Adrenal gland (tissue), 12 donors: Measurements from ENCODE around the gene CDIPT. TPM values are rescaled to one million over a fixed set of nuclear protein-coding genes. Genes with fewer than 3 reads are reported as not detected.

ENCODE experiments used
- DNase-seq, 7 donors: peaks; one replicate each; pipeline ENCODE4 v3.0.0-alpha.2; 2019 to 2020
- H3K27ac ChIP-seq, 5 donors: fragments of 200-600 bp; sonication (generic) in 4 of 5; 1 replicate in 3 of 5; 2 replicates in 2 of 5; pipeline versions ENCODE4 v1.5.1 to v1.8.0; 2016 to 2020; ENCODE audit warnings: mild to moderate bottlenecking in 1 of 5
- H3K27me3 ChIP-seq: fragments of 200-600 bp; 2 replicates; pipeline ENCODE4 v1.8.0; 2021
- H3K36me3 ChIP-seq, 2 donors: fragments of 200-600 bp; replicated peaks in 1 of 2; 1 replicate in 1 of 2; 2 replicates in 1 of 2; pipeline versions ENCODE4 v1.5.1 to v1.8.0; 2018 to 2022
- H3K4me1 ChIP-seq, 2 donors: fragments of 200-600 bp; replicated peaks in 1 of 2; 1 replicate in 1 of 2; 2 replicates in 1 of 2; pipeline versions ENCODE4 v1.5.1 to v1.8.0; 2018 to 2021
- H3K4me3 ChIP-seq, 4 donors: fragments of 200-600 bp; sonication (generic) in 3 of 4; one replicate each; pipeline ENCODE4 v1.5.1; 2016 to 2018
- H3K9me3 ChIP-seq, 3 donors: fragments of 200-600 bp; sonication (generic) in 1 of 3; replicated peaks in 1 of 3; 1 replicate in 2 of 3; 2 replicates in 1 of 3; pipeline versions ENCODE4 v1.5.1 to v1.8.0; 2016 to 2021
- POLR2A ChIP-seq, 2 donors: fragments of 450-650 bp; IDR thresholded peaks; one replicate each; pipeline ENCODE4 v1.6.1; 2017; ENCODE audit warnings: antibody characterized with exemption in 2 of 2, mild to moderate bottlenecking in 2 of 2, moderate library complexity in 1 of 2
- WGBS, 4 donors: extraction: QIAGEN DNeasy Blood & Tissue Kit in 2 of 4; methylation state at CpG; one replicate each; pipeline versions ENCODE4 v1.1.5 to v1.1.7; 2013 to 2017; 5-methylcytosine and 5-hydroxymethylcytosine counted together
- intact Hi-C, 2 donors: fragments of 100-400 bp; cut with DNase I; formaldehyde crosslinking; loops; one replicate each; pipeline versions ENCODE4 v1.14.1 to v1.15.0; 2022 to 2023
- polyA plus RNA-seq, 3 donors: library from polyadenylated mRNA; stranded (reverse); fragments of 200-250 nt in 2 of 3; fragments of 350-450 nt in 1 of 3; fragmentation: Illumina TruSeq in 1 of 3; extraction: RNeasy Lipid Tissue Mini Kit (QIAGEN cat#74804) in 1 of 3; gene quantifications; one replicate each; pipeline ENCODE4 v1.2.3, GENCODE V29; 2013 to 2014
- total RNA-seq, 9 donors: library from RNA; depleted of rRNA in 4 of 9; stranded (reverse); fragments of >200 nt in 4 of 9; fragments of 120-200 nt in 1 of 9; fragmentation: NEBNext Ultra II Directional in 1 of 9; extraction: Animal tissue kit (Norgen Biotek cat#: 25700) in 1 of 9; gene quantifications; one replicate each; pipeline versions ENCODE4 v1.1.0 to v1.2.4, GENCODE V29; 2013 to 2023
- TF ChIP-seq, protein P1 (sequence below), 6 experiments: fragments of 450-650 bp in 4 of 6; fragments of 200-600 bp in 2 of 6; sonication (generic) in 1 of 6; IDR thresholded peaks; 1 replicate in 5 of 6; 2 replicates in 1 of 6; pipeline versions ENCODE4 v1.5.1 to v1.8.0; 2016 to 2021; ENCODE audit warnings: antibody characterized with exemption in 6 of 6, mild to moderate bottlenecking in 2 of 6, moderate library complexity in 1 of 6
- donor health status: healthy with polysubstance abuse.
- donor health status: Bipolar disorder and iron deficiency.
- donor health status: DM: yes; HTN: yes; CAD: no.
- donor health status: DM: no; HTN: no; CAD: no.
- donor health status: DM: no; HTN: no; CAD: no.
- donor health status: DM: yes; HTN: yes; CAD: no.

The CDIPT gene
- total and polyA plus RNA-seq, 12 donors, result 44.9 to 203 (median 127) TPM

- no peaks in the 10 kb centered on the region for H3K9me3 ChIP-seq
- H3K27ac ChIP-seq, result peak overlapping the region in 3 of 5 donors; percentile 21 to 78 (median 47)
- H3K27me3 ChIP-seq, result no peaks in the 10 kb centered on the region
- no peak for TF ChIP-seq POLR2A (IDR thresholded peaks at IDR 0.05)
- TF ChIP-seq, protein P1, sequence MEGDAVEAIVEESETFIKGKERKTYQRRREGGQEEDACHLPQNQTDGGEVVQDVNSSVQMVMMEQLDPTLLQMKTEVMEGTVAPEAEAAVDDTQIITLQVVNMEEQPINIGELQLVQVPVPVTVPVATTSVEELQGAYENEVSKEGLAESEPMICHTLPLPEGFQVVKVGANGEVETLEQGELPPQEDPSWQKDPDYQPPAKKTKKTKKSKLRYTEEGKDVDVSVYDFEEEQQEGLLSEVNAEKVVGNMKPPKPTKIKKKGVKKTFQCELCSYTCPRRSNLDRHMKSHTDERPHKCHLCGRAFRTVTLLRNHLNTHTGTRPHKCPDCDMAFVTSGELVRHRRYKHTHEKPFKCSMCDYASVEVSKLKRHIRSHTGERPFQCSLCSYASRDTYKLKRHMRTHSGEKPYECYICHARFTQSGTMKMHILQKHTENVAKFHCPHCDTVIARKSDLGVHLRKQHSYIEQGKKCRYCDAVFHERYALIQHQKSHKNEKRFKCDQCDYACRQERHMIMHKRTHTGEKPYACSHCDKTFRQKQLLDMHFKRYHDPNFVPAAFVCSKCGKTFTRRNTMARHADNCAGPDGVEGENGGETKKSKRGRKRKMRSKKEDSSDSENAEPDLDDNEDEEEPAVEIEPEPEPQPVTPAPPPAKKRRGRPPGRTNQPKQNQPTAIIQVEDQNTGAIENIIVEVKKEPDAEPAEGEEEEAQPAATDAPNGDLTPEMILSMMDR (IDR thresholded peaks at IDR 0.05), result no peak
- intact Hi-C loops, result no loop called here
- H3K36me3 ChIP-seq, result no peaks in the 10 kb centered on the region
- DNase-seq, result peak in 2 of 7 donors; percentile 44 to 65
- H3K4me3 ChIP-seq, result peak overlapping the region in 2 of 4 donors; percentile 16 to 79
- peaks cover 10 to 14% of the 10 kb centered on the region in 2 donors for H3K4me1 ChIP-seq
- WGBS, 4 donors, result 0 to 3% (median 1%) methylated on average over 13 to 25 of the region's 25 CpGs
Observed at GRCh38 chr16:29898804-29899515, 35.9 kb upstream of the CDIPT start.

GRCh38 chr16:29898135-29898803 lies 35.2 kb upstream of the CDIPT start:
- peaks cover 10 to 14% of the 10 kb centered on the region in 2 donors for H3K4me1 ChIP-seq
- H3K4me3 ChIP-seq, result no peak overlapping the region
- intact Hi-C loops, result no loop called here
- H3K27ac ChIP-seq, result peak overlapping the region in 1 of 5 donors; percentile 78
- no peaks in the 10 kb centered on the region for H3K27me3 ChIP-seq
- DNase-seq, result no peak
- no peaks in the 10 kb centered on the region for H3K9me3 ChIP-seq
- H3K36me3 ChIP-seq, result no peaks in the 10 kb centered on the region
- TF ChIP-seq POLR2A (IDR thresholded peaks at IDR 0.05), result no peak
- TF ChIP-seq, protein P1 (IDR thresholded peaks at IDR 0.05), result no peak
- 23 to 36% (median 31%) methylated on average over 9 of the region's 9 CpGs for WGBS, 4 donors

DNA sequence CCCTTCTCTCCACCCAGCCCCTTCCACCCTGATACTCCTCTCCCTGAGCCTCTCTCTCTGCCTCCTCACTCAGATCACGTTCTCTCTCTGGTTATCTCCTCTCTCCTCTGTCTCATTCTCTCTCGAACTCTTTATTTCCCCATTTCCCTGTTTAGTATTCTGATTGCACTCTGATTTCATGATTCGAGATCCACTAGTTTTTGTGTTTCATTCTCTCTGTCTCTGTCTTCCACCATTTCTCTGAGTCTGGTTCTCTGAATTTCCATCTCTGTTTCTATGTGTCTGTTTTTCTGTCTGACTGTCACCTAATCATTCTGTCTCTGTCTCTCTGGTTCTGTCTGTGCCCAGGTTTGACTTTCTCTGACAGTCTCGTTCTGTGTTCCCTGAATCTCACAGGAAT lies 34.3 kb upstream of the CDIPT start:
- no peak overlapping the region for H3K27ac ChIP-seq
- no peak overlapping the region for H3K4me3 ChIP-seq
- intact Hi-C loops, result no loop called here
- H3K9me3 ChIP-seq, result no peaks in the 10 kb centered on the region
- peaks cover 10 to 14% of the 10 kb centered on the region in 2 donors for H3K4me1 ChIP-seq
- TF ChIP-seq, protein P1 (IDR thresholded peaks at IDR 0.05), result no peak
- 54 to 73% (median 64%) methylated on average over 4 of the region's 4 CpGs for WGBS, 4 donors
- no peak for DNase-seq
- no peaks in the 10 kb centered on the region for H3K36me3 ChIP-seq
- H3K27me3 ChIP-seq, result no peaks in the 10 kb centered on the region

- TF ChIP-seq, protein P1 (IDR thresholded peaks at IDR 0.05), result no peak
- TF ChIP-seq POLR2A (IDR thresholded peaks at IDR 0.05), result no peak
- H3K27me3 ChIP-seq, result no peaks in the 10 kb centered on the region
- no peak overlapping the region for H3K4me3 ChIP-seq
- no peak overlapping the region for H3K27ac ChIP-seq
- H3K36me3 ChIP-seq, result no peaks in the 10 kb centered on the region
- WGBS, 4 donors, result 48 to 53% (median 50%) methylated on average over 8 to 15 of the region's 15 CpGs
- H3K9me3 ChIP-seq, result no peaks in the 10 kb centered on the region
- intact Hi-C loops, result no loop called here
- DNase-seq, result no peak
- H3K4me1 ChIP-seq, result peaks cover 10 to 14% of the 10 kb centered on the region in 2 donors
Observed at GRCh38 chr16:29896841-29897240, 33.8 kb upstream of the CDIPT start.
